ENCODE results near the gene ARL8A.

Gene ARL8A

DNA sequence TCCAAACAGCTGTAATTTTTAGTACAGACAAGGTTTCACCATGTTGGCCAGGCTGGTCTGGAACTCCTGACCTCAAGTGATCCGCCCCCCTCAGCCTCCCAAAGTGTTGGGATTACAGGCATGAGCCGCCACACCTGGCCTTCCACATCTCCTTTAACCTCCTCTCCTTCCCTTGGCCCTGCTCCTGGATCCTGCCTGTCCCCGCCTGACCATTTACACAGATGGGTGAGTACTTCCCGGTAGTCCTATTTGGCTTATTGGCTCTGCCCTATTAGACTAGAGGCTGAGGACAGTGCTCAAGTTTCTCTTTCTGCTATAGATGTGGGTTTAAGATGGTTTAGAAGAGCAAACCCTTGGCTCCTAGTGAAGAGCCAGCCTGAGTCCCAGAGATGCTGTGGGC is 8.7 kb upstream of the ARL8A start:
- Histone ChIP-seq H3K9me3 (replicated peaks in 1 of 2; ENCODE audit: control insufficient read depth in 2 of 2, insufficient read depth in 1 of 2, low read depth in 1 of 2, low read length in 2 of 2) (peaks cover 0 to 1% of the 10 kb centered on the region in 2 donors), H3K4me3 (ENCODE audit: low read length in 2 of 2) (no peak overlapping the region), H2BK120ac (ENCODE audit: low read depth, low read length) (no peak overlapping the region), H3K9ac (ENCODE audit: low read depth, low read length, poor library complexity) (peak overlapping the region; percentile 13), H3K27me3 (ENCODE audit: control insufficient read depth in 3 of 3, insufficient read depth in 3 of 3, low read depth in 1 of 3, low read length in 3 of 3) (peaks cover 0 to 36% (median 0%) of the 10 kb centered on the region in 3 experiments), H4K8ac (ENCODE audit: low read depth, low read length) (no peak overlapping the region), H3K36me3 (replicated peaks in 1 of 2; ENCODE audit: control insufficient read depth in 2 of 2, insufficient read depth in 2 of 2, low read length in 2 of 2) (no peaks in the 10 kb centered on the region), H3K4me1 (ENCODE audit: control insufficient read depth in 2 of 2, insufficient read depth in 1 of 2, low read depth in 1 of 2, low read length in 2 of 2) (peaks cover 0 to 1% of the 10 kb centered on the region in 2 donors), H3K79me1 (ENCODE audit: low read depth, low read length) (no peaks in the 10 kb centered on the region), H4K91ac (ENCODE audit: low read depth, low read length, poor library complexity) (no peak overlapping the region), H3K4ac (ENCODE audit: low read length) (no peak overlapping the region), H2BK15ac (ENCODE audit: low read length) (no peak overlapping the region), H3K27ac (replicated peaks; ENCODE audit: low read length) (no peak overlapping the region), H2BK12ac (ENCODE audit: low read length) (no peak overlapping the region), H2AFZ (ENCODE audit: low read length) (no peak overlapping the region), H2BK5ac (ENCODE audit: low read length) (no peak overlapping the region), H3K14ac (ENCODE audit: low read length) (no peak overlapping the region), H3K23ac (ENCODE audit: low read depth, low read length, poor library complexity) (no peak overlapping the region), H3K18ac (ENCODE audit: low read length) (no peak overlapping the region), H2AK5ac (ENCODE audit: low read depth, low read length) (peak overlapping the region; percentile 22), H3K4me2 (ENCODE audit: insufficient read depth, low read length, poor library complexity, severe bottlenecking) (no peak overlapping the region)
- DNase-seq (ENCODE audit: low spot score), result no peak
- no CpG with 5 or more reads among the region's 4 CpGs for WGBS, 2 donors (ENCODE audit: extremely low coverage in 2 of 2, insufficient read length in 2 of 2, insufficient replicate concordance in 1 of 2)

DNA sequence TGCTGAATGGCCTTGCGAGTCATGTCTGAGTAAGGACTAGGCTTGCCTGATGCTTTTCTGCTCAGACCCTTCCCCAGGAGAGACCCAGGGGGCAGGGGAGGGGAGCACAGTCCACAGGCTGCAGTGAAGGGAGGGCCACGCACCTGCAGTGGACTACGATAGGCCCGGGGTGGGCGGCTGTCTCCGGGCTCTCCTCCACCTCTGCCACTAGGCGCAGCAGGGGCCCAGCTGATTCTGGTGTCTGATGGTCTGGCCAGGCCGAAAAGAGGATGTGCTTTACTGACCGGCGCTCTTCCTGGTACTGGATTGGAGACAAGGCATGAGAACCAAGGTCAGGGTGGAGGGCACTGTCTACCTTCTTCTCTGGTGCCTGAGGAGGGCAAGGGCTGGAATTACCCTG is 7.9 kb upstream of the ARL8A start:
- H3K4me2 ChIP-seq (ENCODE audit: insufficient read depth, low read length, poor library complexity, severe bottlenecking), result no peak overlapping the region
- H3K14ac ChIP-seq (ENCODE audit: low read length), result no peak overlapping the region
- no peak overlapping the region for H3K4ac ChIP-seq (ENCODE audit: low read length)
- no peaks in the 10 kb centered on the region for H3K36me3 ChIP-seq (replicated peaks in 1 of 2; ENCODE audit: control insufficient read depth in 2 of 2, insufficient read depth in 2 of 2, low read length in 2 of 2)
- H2BK12ac ChIP-seq (ENCODE audit: low read length), result no peak overlapping the region
- no peak overlapping the region for H2BK5ac ChIP-seq (ENCODE audit: low read length)
- H2AFZ ChIP-seq (ENCODE audit: low read length), result no peak overlapping the region
- peaks cover 0 to 1% of the 10 kb centered on the region in 2 donors for H3K4me1 ChIP-seq (ENCODE audit: control insufficient read depth in 2 of 2, insufficient read depth in 1 of 2, low read depth in 1 of 2, low read length in 2 of 2)
- no peak overlapping the region for H2BK120ac ChIP-seq (ENCODE audit: low read depth, low read length)
- no CpG with 5 or more reads among the region's 10 CpGs for WGBS, 2 donors (ENCODE audit: extremely low coverage in 2 of 2, insufficient read length in 2 of 2, insufficient replicate concordance in 1 of 2)
- H3K9me3 ChIP-seq (replicated peaks in 1 of 2; ENCODE audit: control insufficient read depth in 2 of 2, insufficient read depth in 1 of 2, low read depth in 1 of 2, low read length in 2 of 2), result peaks cover 0 to 1% of the 10 kb centered on the region in 2 donors
- H4K8ac ChIP-seq (ENCODE audit: low read depth, low read length), result no peak overlapping the region
- H3K79me1 ChIP-seq (ENCODE audit: low read depth, low read length), result no peaks in the 10 kb centered on the region
- no peak overlapping the region for H3K18ac ChIP-seq (ENCODE audit: low read length)
- peak overlapping the region; percentile 25 for H3K23ac ChIP-seq (ENCODE audit: low read depth, low read length, poor library complexity)
- peak overlapping the region; percentile 40 for H2BK15ac ChIP-seq (ENCODE audit: low read length)
- H3K4me3 ChIP-seq (ENCODE audit: low read length in 2 of 2), result no peak overlapping the region
- peaks cover 0 to 45% (median 0%) of the 10 kb centered on the region in 3 experiments for H3K27me3 ChIP-seq (ENCODE audit: control insufficient read depth in 3 of 3, insufficient read depth in 3 of 3, low read depth in 1 of 3, low read length in 3 of 3)
- H3K9ac ChIP-seq (ENCODE audit: low read depth, low read length, poor library complexity), result peak overlapping the region; percentile 50
- no peak overlapping the region for H3K27ac ChIP-seq (replicated peaks; ENCODE audit: low read length)
- peak overlapping the region; percentile 73 for H2AK5ac ChIP-seq (ENCODE audit: low read depth, low read length)
- H4K91ac ChIP-seq (ENCODE audit: low read depth, low read length, poor library complexity), result no peak overlapping the region
- DNase-seq (ENCODE audit: low spot score), result no peak

DNA sequence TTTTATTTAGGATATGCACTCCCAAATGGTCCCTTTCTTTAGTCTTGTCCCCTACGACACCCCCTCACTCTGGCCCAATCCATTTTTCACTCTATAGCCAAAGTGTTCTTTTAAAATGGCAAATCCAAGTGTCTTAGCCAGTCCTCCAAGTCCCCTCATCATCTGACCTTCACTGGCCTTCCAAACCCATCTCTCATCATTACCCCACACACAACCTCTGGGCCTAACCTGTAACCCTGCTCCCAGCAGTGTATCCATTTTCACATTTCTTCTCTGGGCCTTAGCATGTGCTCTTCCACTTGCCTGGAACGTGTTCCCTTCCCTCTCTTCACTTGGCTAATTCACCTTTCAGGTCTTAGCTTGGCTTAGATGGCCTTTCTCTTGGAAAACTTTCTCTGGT is 6.5 kb upstream of the ARL8A start:
- no peak for DNase-seq (ENCODE audit: low spot score)
- Histone ChIP-seq H3K4me3 (ENCODE audit: low read length in 2 of 2) (no peak overlapping the region), H4K8ac (ENCODE audit: low read depth, low read length) (no peak overlapping the region), H2BK5ac (ENCODE audit: low read length) (no peak overlapping the region), H2BK12ac (ENCODE audit: low read length) (no peak overlapping the region), H3K14ac (ENCODE audit: low read length) (no peak overlapping the region), H2BK15ac (ENCODE audit: low read length) (no peak overlapping the region), H3K23ac (ENCODE audit: low read depth, low read length, poor library complexity) (no peak overlapping the region), H3K27me3 (ENCODE audit: control insufficient read depth in 3 of 3, insufficient read depth in 3 of 3, low read depth in 1 of 3, low read length in 3 of 3) (peaks cover 0 to 49% (median 0%) of the 10 kb centered on the region in 3 experiments), H2AK5ac (ENCODE audit: low read depth, low read length) (no peak overlapping the region), H3K18ac (ENCODE audit: low read length) (no peak overlapping the region), H2BK120ac (ENCODE audit: low read depth, low read length) (no peak overlapping the region), H3K4ac (ENCODE audit: low read length) (no peak overlapping the region), H3K9ac (ENCODE audit: low read depth, low read length, poor library complexity) (no peak overlapping the region), H2AFZ (ENCODE audit: low read length) (no peak overlapping the region), H3K4me1 (ENCODE audit: control insufficient read depth in 2 of 2, insufficient read depth in 1 of 2, low read depth in 1 of 2, low read length in 2 of 2) (no peaks in the 10 kb centered on the region), H3K4me2 (ENCODE audit: insufficient read depth, low read length, poor library complexity, severe bottlenecking) (no peak overlapping the region), H3K36me3 (replicated peaks in 1 of 2; ENCODE audit: control insufficient read depth in 2 of 2, insufficient read depth in 2 of 2, low read length in 2 of 2) (no peaks in the 10 kb centered on the region), H3K79me1 (ENCODE audit: low read depth, low read length) (no peaks in the 10 kb centered on the region), H3K27ac (replicated peaks; ENCODE audit: low read length) (no peak overlapping the region), H3K9me3 (replicated peaks in 1 of 2; ENCODE audit: control insufficient read depth in 2 of 2, insufficient read depth in 1 of 2, low read depth in 1 of 2, low read length in 2 of 2) (peaks cover 0 to 1% of the 10 kb centered on the region in 2 donors), H4K91ac (ENCODE audit: low read depth, low read length, poor library complexity) (no peak overlapping the region)
- no CpG with 5 or more reads among the region's 2 CpGs for WGBS, 2 donors (ENCODE audit: extremely low coverage in 2 of 2, insufficient read length in 2 of 2, insufficient replicate concordance in 1 of 2)

DNA sequence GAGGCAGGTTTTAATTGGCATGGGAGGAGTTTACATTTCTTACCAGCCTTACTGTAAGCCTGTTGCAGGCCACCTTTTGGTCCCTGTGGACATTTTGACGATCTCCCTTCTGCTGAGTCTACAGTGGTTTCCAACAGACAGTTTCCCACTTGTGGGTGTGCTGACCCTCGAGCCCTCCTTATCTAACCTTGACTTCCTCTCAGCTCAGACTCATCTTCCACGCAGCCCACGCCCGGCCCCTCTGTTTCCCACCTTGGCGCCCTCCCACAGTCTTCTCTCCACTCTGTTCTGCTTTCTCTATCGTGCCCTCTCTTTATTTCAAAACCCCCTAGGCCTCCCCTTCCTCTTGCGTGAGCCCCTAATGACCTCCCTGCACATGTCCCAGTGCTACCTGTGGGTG is 6.1 kb upstream of the ARL8A start:
- DNase-seq (ENCODE audit: low spot score), result no peak
- H3K9ac ChIP-seq (ENCODE audit: low read depth, low read length, poor library complexity), result no peak overlapping the region
- no peak overlapping the region for H3K23ac ChIP-seq (ENCODE audit: low read depth, low read length, poor library complexity)
- no peak overlapping the region for H2AFZ ChIP-seq (ENCODE audit: low read length)
- H2BK15ac ChIP-seq (ENCODE audit: low read length), result no peak overlapping the region
- H3K4me2 ChIP-seq (ENCODE audit: insufficient read depth, low read length, poor library complexity, severe bottlenecking), result no peak overlapping the region
- no peak overlapping the region for H3K14ac ChIP-seq (ENCODE audit: low read length)
- no peak overlapping the region for H2BK12ac ChIP-seq (ENCODE audit: low read length)
- no peak overlapping the region for H2BK5ac ChIP-seq (ENCODE audit: low read length)
- no CpG with 5 or more reads among the region's 8 CpGs for WGBS, 2 donors (ENCODE audit: extremely low coverage in 2 of 2, insufficient read length in 2 of 2, insufficient replicate concordance in 1 of 2)
- no peaks in the 10 kb centered on the region for H3K36me3 ChIP-seq (replicated peaks in 1 of 2; ENCODE audit: control insufficient read depth in 2 of 2, insufficient read depth in 2 of 2, low read length in 2 of 2)
- no peak overlapping the region for H2BK120ac ChIP-seq (ENCODE audit: low read depth, low read length)
- peaks cover 0 to 1% of the 10 kb centered on the region in 2 donors for H3K9me3 ChIP-seq (replicated peaks in 1 of 2; ENCODE audit: control insufficient read depth in 2 of 2, insufficient read depth in 1 of 2, low read depth in 1 of 2, low read length in 2 of 2)
- H3K18ac ChIP-seq (ENCODE audit: low read length), result no peak overlapping the region
- H3K4ac ChIP-seq (ENCODE audit: low read length), result no peak overlapping the region
- H3K79me1 ChIP-seq (ENCODE audit: low read depth, low read length), result no peaks in the 10 kb centered on the region
- no peak overlapping the region for H3K4me3 ChIP-seq (ENCODE audit: low read length in 2 of 2)
- H4K8ac ChIP-seq (ENCODE audit: low read depth, low read length), result no peak overlapping the region
- no peak overlapping the region for H2AK5ac ChIP-seq (ENCODE audit: low read depth, low read length)
- H3K4me1 ChIP-seq (ENCODE audit: control insufficient read depth in 2 of 2, insufficient read depth in 1 of 2, low read depth in 1 of 2, low read length in 2 of 2), result no peaks in the 10 kb centered on the region
- H4K91ac ChIP-seq (ENCODE audit: low read depth, low read length, poor library complexity), result no peak overlapping the region
- H3K27me3 ChIP-seq (ENCODE audit: control insufficient read depth in 3 of 3, insufficient read depth in 3 of 3, low read depth in 1 of 3, low read length in 3 of 3), result peaks cover 0 to 53% (median 3%) of the 10 kb centered on the region in 3 experiments
- no peak overlapping the region for H3K27ac ChIP-seq (replicated peaks; ENCODE audit: low read length)
